Neural cell (in vitro differentiated cells): ENCODE measurements around the gene SUPT4H1. TPM values are rescaled to one million over a fixed set of nuclear protein-coding genes. Genes with fewer than 3 reads are reported as not detected.

Experiments used
- H2AFZ ChIP-seq: fragments of 200-600, 300-800 bp; sonication (generic), shearing (Covaris generic); 2 replicates; pipeline ENCODE4 v1.6.0; 2014; ENCODE audit warnings: low read depth, mild to moderate bottlenecking, antibody characterized with exemption, low read length, moderate library complexity
- H3F3A ChIP-seq: fragments of 200-600 bp; shearing (Covaris generic); 2 replicates; pipeline ENCODE4 v1.6.1; 2016; ENCODE audit warnings: mild to moderate bottlenecking, moderate library complexity, mixed read lengths, antibody characterized with exemption, low read length; ENCODE audit not compliant: insufficient read depth, poor library complexity, severe bottlenecking
- H3K27ac ChIP-seq: fragments of 200-600, 300-800 bp; sonication (generic), shearing (Covaris generic); 2 replicates; pipeline ENCODE4 v1.5.1; 2014; ENCODE audit warnings: mild to moderate bottlenecking, low read length, moderate library complexity
- H3K27me3 ChIP-seq: fragments of 300-800, 200-600 bp; sonication (generic), shearing (Covaris generic); 2 replicates; pipeline ENCODE4 v1.6.0; 2014; ENCODE audit warnings: mild to moderate bottlenecking, low read depth, low read length, moderate library complexity; ENCODE audit not compliant: insufficient read depth
- H3K36me3 ChIP-seq: fragments of 300-800, 200-600 bp; sonication (generic), shearing (Covaris generic); 2 replicates; pipeline ENCODE4 v1.5.1; 2014; ENCODE audit warnings: mild to moderate bottlenecking, antibody characterized with exemption, low read length, moderate library complexity; ENCODE audit not compliant: insufficient read depth
- H3K4me2 ChIP-seq: fragments of 300-800, 200-600 bp; sonication (generic), shearing (Covaris generic); 2 replicates; pipeline ENCODE4 v1.6.0; 2014; ENCODE audit warnings: mild to moderate bottlenecking, low read length
- H3K4me3 ChIP-seq: fragments of 300-800, 200-600 bp; sonication (generic), shearing (Covaris generic); 2 replicates; pipeline ENCODE4 v1.5.1; 2014; ENCODE audit warnings: mild to moderate bottlenecking, low read length, moderate library complexity
- H3K79me2 ChIP-seq: fragments of 200-600 bp; shearing (Covaris generic); replicated peaks from 2 replicates; pipeline ENCODE4 v1.6.0; 2014; ENCODE audit warnings: mild to moderate bottlenecking, low read length, moderate library complexity; ENCODE audit not compliant: insufficient read depth
- H3K9ac ChIP-seq: fragments of 300-800, 200-600 bp; sonication (generic), shearing (Covaris generic); 2 replicates; pipeline ENCODE4 v1.6.1; 2016; ENCODE audit warnings: mild to moderate bottlenecking, low read length, mixed read lengths
- H3K9me2 ChIP-seq: fragments of 200-600 bp; shearing (Covaris generic); 2 replicates; pipeline ENCODE4 v1.6.1; 2016; ENCODE audit warnings: mild to moderate bottlenecking, low read length, mixed read lengths; ENCODE audit not compliant: insufficient read depth
- H3K9me3 ChIP-seq: fragments of 200-600, 300-800 bp; sonication (generic), shearing (Covaris generic); 2 replicates; pipeline ENCODE4 v1.6.1; 2016; ENCODE audit warnings: mild to moderate bottlenecking, mixed run types, low read length, moderate library complexity, mixed read lengths
- H4K20me1 ChIP-seq: fragments of 200-600 bp; shearing (Covaris generic); 2 replicates; pipeline ENCODE4 v1.6.1; 2016; ENCODE audit warnings: mild to moderate bottlenecking, mixed run types; ENCODE audit not compliant: insufficient read depth
- EP300 ChIP-seq: fragments of 450-650 bp; conservative IDR thresholded peaks from 2 replicates; pipeline ENCODE4 v1.6.1; 2014; ENCODE audit warnings: antibody characterized with exemption, mild to moderate bottlenecking, moderate library complexity; ENCODE audit not compliant: poor library complexity, severe bottlenecking
- EZH2 ChIP-seq: fragments of 200-600, 300-800 bp; shearing (Covaris generic), sonication (generic); IDR thresholded peaks from 2 replicates; pipeline ENCODE4 v1.6.1; 2014; ENCODE audit warnings: antibody characterized with exemption, low read length, borderline replicate concordance, mild to moderate bottlenecking; ENCODE audit not compliant: insufficient read depth, poor library complexity, severe bottlenecking
- MXI1 ChIP-seq: fragments of 450-650 bp; conservative IDR thresholded peaks from 2 replicates; pipeline ENCODE4 v1.6.1; 2014; ENCODE audit warnings: antibody characterized with exemption, mild to moderate bottlenecking; ENCODE audit not compliant: poor library complexity, severe bottlenecking
- POLR2AphosphoS5 ChIP-seq: IDR thresholded peaks from 2 replicates; pipeline ENCODE4 v1.6.1; 2012
- RAD21 ChIP-seq: fragments of 450-650 bp; conservative IDR thresholded peaks from 2 replicates; pipeline ENCODE4 v1.6.1; 2014; ENCODE audit warnings: antibody characterized with exemption, mild to moderate bottlenecking, moderate library complexity
- SMC3 ChIP-seq: fragments of 450-650 bp; conservative IDR thresholded peaks from 2 replicates; pipeline ENCODE4 v1.6.1; 2014; ENCODE audit warnings: antibody characterized with exemption, mild to moderate bottlenecking, moderate library complexity; ENCODE audit not compliant: poor library complexity
- TAF1 ChIP-seq: IDR thresholded peaks from 2 replicates; pipeline ENCODE4 v1.6.1; 2012; ENCODE audit warnings: low read depth
- polyA plus RNA-seq: library from polyadenylated mRNA; depleted of rRNA; stranded (reverse); fragments of >200 nt; gene quantifications from 2 replicates; pipeline ENCODE4 v1.2.3, GENCODE V29; 2014
- TF ChIP-seq, protein P1 (sequence below): IDR thresholded peaks from 2 replicates; pipeline ENCODE4 v1.6.1; 2012; ENCODE audit warnings: borderline replicate concordance
- TF ChIP-seq, protein P2 (sequence below): fragments of 450-650 bp; IDR thresholded peaks from 2 replicates; pipeline ENCODE4 v1.5.1; 2014; ENCODE audit warnings: antibody characterized with exemption, mild to moderate bottlenecking, moderate library complexity; ENCODE audit not compliant: poor library complexity, severe bottlenecking

SUPT4H1 gene
- polyA plus RNA-seq, 1 donor from 2014 or later: 109 TPM

DNA sequence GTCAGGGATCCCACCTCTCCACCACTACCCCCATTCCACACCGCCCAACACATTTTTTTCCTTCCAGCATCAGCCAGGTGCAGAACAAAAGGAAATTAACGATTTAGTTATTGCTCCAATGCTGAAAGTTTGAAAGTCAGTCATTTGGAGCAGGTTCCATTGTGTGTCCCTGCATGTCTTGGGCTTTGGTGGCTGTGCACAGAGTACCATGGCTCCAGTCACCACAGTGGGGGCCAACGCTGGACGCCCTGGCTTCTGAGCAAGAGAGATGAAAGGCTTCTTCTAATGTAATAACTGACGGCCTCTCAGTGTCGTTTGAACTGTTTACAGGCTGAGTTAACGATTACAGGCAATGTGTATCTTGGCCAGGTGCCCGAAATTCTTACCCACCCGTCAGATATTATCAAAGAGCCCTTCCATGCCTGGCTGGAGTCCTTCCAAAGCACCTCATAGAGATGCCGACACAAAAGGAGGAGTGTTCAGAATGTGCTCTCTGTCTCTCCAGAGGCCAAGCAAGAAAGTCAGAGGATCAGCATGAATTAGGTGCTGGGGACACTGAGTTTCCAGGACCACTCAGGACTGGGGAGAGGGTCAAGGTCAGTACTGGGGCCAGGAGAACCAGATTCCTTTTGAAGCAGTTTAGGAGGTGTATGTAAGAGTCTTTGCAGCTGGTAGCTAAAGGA lies 39.4 kb upstream of the SUPT4H1 start:
- H3K36me3 ChIP-seq: no peaks in the 10 kb centered on the region
- H3K27me3 ChIP-seq: no peaks in the 10 kb centered on the region
- H3K27ac ChIP-seq: no peak overlapping the region
- H3K9me2 ChIP-seq: no peaks in the 10 kb centered on the region
- no peak overlapping the region for H3K4me3 ChIP-seq
- H3F3A ChIP-seq: no peaks in the 10 kb centered on the region
- no peaks in the 10 kb centered on the region for H3K9me3 ChIP-seq
- TF ChIP-seq RAD21: no peak
- TF ChIP-seq TAF1: no peak
- TF ChIP-seq SMC3: no peak
- no peak for TF ChIP-seq EP300
- TF ChIP-seq POLR2AphosphoS5: no peak
- TF ChIP-seq, protein P1, sequence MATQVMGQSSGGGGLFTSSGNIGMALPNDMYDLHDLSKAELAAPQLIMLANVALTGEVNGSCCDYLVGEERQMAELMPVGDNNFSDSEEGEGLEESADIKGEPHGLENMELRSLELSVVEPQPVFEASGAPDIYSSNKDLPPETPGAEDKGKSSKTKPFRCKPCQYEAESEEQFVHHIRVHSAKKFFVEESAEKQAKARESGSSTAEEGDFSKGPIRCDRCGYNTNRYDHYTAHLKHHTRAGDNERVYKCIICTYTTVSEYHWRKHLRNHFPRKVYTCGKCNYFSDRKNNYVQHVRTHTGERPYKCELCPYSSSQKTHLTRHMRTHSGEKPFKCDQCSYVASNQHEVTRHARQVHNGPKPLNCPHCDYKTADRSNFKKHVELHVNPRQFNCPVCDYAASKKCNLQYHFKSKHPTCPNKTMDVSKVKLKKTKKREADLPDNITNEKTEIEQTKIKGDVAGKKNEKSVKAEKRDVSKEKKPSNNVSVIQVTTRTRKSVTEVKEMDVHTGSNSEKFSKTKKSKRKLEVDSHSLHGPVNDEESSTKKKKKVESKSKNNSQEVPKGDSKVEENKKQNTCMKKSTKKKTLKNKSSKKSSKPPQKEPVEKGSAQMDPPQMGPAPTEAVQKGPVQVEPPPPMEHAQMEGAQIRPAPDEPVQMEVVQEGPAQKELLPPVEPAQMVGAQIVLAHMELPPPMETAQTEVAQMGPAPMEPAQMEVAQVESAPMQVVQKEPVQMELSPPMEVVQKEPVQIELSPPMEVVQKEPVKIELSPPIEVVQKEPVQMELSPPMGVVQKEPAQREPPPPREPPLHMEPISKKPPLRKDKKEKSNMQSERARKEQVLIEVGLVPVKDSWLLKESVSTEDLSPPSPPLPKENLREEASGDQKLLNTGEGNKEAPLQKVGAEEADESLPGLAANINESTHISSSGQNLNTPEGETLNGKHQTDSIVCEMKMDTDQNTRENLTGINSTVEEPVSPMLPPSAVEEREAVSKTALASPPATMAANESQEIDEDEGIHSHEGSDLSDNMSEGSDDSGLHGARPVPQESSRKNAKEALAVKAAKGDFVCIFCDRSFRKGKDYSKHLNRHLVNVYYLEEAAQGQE: no peak
- TF ChIP-seq, protein P2, sequence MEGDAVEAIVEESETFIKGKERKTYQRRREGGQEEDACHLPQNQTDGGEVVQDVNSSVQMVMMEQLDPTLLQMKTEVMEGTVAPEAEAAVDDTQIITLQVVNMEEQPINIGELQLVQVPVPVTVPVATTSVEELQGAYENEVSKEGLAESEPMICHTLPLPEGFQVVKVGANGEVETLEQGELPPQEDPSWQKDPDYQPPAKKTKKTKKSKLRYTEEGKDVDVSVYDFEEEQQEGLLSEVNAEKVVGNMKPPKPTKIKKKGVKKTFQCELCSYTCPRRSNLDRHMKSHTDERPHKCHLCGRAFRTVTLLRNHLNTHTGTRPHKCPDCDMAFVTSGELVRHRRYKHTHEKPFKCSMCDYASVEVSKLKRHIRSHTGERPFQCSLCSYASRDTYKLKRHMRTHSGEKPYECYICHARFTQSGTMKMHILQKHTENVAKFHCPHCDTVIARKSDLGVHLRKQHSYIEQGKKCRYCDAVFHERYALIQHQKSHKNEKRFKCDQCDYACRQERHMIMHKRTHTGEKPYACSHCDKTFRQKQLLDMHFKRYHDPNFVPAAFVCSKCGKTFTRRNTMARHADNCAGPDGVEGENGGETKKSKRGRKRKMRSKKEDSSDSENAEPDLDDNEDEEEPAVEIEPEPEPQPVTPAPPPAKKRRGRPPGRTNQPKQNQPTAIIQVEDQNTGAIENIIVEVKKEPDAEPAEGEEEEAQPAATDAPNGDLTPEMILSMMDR: no peak
- TF ChIP-seq EZH2: no peak
- H2AFZ ChIP-seq: no peak overlapping the region
- no peak overlapping the region for H3K9ac ChIP-seq
- H3K79me2 ChIP-seq: no peaks in the 10 kb centered on the region
- H3K4me2 ChIP-seq: no peak overlapping the region
- H4K20me1 ChIP-seq: no peaks in the 10 kb centered on the region

DNA sequence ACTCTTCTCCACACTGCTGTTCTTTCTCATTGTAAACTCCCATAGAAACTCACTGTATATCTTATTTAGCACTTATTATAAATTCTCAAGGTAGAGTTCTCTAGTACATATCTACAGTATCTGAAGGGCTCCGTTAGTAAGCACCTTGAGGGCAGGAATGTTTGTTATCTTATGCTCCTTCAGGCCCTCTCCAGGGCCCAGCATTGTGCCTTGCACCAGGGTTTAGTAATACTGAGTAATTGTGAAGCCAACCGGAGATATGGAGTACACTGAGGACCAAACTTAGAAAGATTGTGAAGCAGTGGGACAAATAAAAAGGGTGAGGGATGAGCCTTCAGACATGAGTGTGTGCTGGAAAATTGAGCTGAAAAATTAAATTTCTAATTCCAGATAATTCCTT lies 38.9 kb upstream of the SUPT4H1 start:
- H3K9me2 ChIP-seq: no peaks in the 10 kb centered on the region
- no peak overlapping the region for H3K9ac ChIP-seq
- H3F3A ChIP-seq: no peaks in the 10 kb centered on the region
- H2AFZ ChIP-seq: no peak overlapping the region
- no peak overlapping the region for H3K4me3 ChIP-seq
- no peaks in the 10 kb centered on the region for H3K27me3 ChIP-seq
- H3K27ac ChIP-seq: no peak overlapping the region
- no peaks in the 10 kb centered on the region for H3K36me3 ChIP-seq
- H3K4me2 ChIP-seq: no peak overlapping the region
- H3K79me2 ChIP-seq: no peaks in the 10 kb centered on the region
- H4K20me1 ChIP-seq: no peaks in the 10 kb centered on the region
- TF ChIP-seq RAD21 (no peak), TAF1 (no peak), MXI1 (no peak), SMC3 (no peak), EZH2 (no peak), EP300 (no peak), POLR2AphosphoS5 (no peak)
- TF ChIP-seq, protein P2: no peak
- TF ChIP-seq, protein P1: no peak
- no peaks in the 10 kb centered on the region for H3K9me3 ChIP-seq
